ENCODE results near the gene PCP2.

DNA sequence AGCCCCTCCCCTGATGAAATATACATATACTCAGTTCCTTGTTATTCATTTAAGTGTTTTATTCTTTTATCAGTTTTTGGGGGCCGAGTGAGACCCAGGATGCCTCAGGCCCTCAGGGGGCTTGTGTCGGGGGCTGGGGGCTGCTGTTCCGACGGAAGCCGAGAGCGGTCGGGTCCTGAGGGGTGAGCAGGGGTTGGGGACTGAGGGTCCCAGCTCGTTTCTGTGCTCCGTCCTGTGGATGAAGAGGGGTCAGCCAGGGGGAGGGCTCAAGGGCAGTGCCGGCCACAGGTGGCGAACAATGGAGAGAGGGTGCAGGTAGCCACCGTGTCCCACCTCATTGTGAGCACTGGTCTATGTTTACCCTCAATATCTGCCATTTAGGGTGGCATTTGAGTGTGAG, 1.9 kb downstream of the PCP2 start:
- TF ChIP-seq POLR2A (IDR thresholded peaks at IDR 0.05) = no peak
- TF ChIP-seq, protein P1, sequence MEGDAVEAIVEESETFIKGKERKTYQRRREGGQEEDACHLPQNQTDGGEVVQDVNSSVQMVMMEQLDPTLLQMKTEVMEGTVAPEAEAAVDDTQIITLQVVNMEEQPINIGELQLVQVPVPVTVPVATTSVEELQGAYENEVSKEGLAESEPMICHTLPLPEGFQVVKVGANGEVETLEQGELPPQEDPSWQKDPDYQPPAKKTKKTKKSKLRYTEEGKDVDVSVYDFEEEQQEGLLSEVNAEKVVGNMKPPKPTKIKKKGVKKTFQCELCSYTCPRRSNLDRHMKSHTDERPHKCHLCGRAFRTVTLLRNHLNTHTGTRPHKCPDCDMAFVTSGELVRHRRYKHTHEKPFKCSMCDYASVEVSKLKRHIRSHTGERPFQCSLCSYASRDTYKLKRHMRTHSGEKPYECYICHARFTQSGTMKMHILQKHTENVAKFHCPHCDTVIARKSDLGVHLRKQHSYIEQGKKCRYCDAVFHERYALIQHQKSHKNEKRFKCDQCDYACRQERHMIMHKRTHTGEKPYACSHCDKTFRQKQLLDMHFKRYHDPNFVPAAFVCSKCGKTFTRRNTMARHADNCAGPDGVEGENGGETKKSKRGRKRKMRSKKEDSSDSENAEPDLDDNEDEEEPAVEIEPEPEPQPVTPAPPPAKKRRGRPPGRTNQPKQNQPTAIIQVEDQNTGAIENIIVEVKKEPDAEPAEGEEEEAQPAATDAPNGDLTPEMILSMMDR (IDR thresholded peaks at IDR 0.05 in 4 of 5, conservative IDR thresholded peaks at IDR 0.05 in 1 of 5) = no peak

Measured in gastrocnemius medialis (tissue), 4 donors.